ENCODE results near the gene GPR78. TPM values are rescaled to one million over a fixed set of nuclear protein-coding genes. Genes with fewer than 3 reads are reported as not detected.

GPR78 gene
- total RNA-seq, 1 experiment from 2014 or later: 3.4 TPM

DNA sequence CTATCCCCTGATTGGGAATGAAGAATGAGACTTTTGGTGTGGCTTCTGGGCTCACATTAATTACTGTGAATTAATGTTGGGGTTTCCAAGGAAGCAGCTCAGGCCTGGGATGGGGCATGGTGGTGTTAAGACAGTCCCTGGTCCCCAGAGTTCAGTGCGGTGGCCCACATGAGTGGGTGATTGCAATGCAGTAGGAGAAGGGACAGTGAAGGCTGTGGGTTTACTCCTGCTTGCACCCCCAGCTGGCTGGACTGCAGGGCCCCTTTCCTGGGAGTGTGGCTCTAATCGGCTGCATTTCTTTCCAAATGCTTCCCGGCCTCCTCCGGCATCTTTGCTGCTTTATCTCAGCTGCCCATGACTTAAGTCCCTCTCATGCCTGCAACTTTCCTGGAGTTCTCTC is 28.2 kb upstream of the GPR78 start:
- TF ChIP-seq, protein P1, sequence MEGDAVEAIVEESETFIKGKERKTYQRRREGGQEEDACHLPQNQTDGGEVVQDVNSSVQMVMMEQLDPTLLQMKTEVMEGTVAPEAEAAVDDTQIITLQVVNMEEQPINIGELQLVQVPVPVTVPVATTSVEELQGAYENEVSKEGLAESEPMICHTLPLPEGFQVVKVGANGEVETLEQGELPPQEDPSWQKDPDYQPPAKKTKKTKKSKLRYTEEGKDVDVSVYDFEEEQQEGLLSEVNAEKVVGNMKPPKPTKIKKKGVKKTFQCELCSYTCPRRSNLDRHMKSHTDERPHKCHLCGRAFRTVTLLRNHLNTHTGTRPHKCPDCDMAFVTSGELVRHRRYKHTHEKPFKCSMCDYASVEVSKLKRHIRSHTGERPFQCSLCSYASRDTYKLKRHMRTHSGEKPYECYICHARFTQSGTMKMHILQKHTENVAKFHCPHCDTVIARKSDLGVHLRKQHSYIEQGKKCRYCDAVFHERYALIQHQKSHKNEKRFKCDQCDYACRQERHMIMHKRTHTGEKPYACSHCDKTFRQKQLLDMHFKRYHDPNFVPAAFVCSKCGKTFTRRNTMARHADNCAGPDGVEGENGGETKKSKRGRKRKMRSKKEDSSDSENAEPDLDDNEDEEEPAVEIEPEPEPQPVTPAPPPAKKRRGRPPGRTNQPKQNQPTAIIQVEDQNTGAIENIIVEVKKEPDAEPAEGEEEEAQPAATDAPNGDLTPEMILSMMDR (conservative IDR thresholded peaks at IDR 0.05): no peak
- H2BK5ac ChIP-seq (ENCODE audit: insufficient read length, low read length): no peak overlapping the region
- Mint-ChIP-seq H3K9me3 (no peaks in the 10 kb centered on the region; a peak in 1 of 5 replicates), H3K4me1 (peaks cover 23 to 33% of the 10 kb centered on the region in 2 experiments), H3K27ac (peak overlapping the region in 2 of 3 experiments; percentile 6 to 66; a peak in 1 of 7 replicates), H3K27me3 (ENCODE audit: low read depth) (no peaks in the 10 kb centered on the region; the same call in none of the 2 replicates), H3K4me3 (no peak overlapping the region), H3K36me3 (ENCODE audit: insufficient read depth in 1 of 3, low read depth in 3 of 3) (no peaks in the 10 kb centered on the region)
- H3K4ac ChIP-seq (ENCODE audit: low read depth, low read length): no peak overlapping the region
- H3K9me3 ChIP-seq (ENCODE audit: control insufficient read depth, low read depth, low read length): no peaks in the 10 kb centered on the region
- H3K9ac ChIP-seq (ENCODE audit: extremely low read depth, insufficient read length, low read length): no peak overlapping the region
- H2BK12ac ChIP-seq (ENCODE audit: insufficient read length, low read depth, low read length): no peak overlapping the region
- no peak overlapping the region for H4K5ac ChIP-seq (ENCODE audit: insufficient read length, low read depth, low read length)
- H3K27ac ChIP-seq (ENCODE audit: insufficient read length, low read depth, low read length): no peak overlapping the region
- H3T11ph ChIP-seq (ENCODE audit: low read length): no peak overlapping the region
- H2AFZ ChIP-seq (ENCODE audit: low read length): no peak overlapping the region
- peaks cover 2% of the 10 kb centered on the region for H4K20me1 ChIP-seq (ENCODE audit: control insufficient read depth, insufficient read depth, insufficient read length)
- H3K79me1 ChIP-seq (ENCODE audit: insufficient read depth, low read depth, low read length, poor library complexity, severe bottlenecking): no peaks in the 10 kb centered on the region
- no peaks in the 10 kb centered on the region for H3K79me2 ChIP-seq (ENCODE audit: insufficient read depth, low read length)
- H2BK20ac ChIP-seq (ENCODE audit: low read depth, low read length, poor library complexity, severe bottlenecking): no peak overlapping the region
- no peak overlapping the region for H3K23ac ChIP-seq (ENCODE audit: insufficient read length, low read depth, low read length)
- no peaks in the 10 kb centered on the region for H3K27me3 ChIP-seq (ENCODE audit: insufficient read depth, low read length)
- no peak for DNase-seq
- no peak overlapping the region for H3K4me2 ChIP-seq (ENCODE audit: insufficient read depth, insufficient read length, low read length)
- H3K18ac ChIP-seq (ENCODE audit: insufficient read length, low read depth, low read length): no peak overlapping the region
- no peaks in the 10 kb centered on the region for H3K4me1 ChIP-seq (ENCODE audit: insufficient read depth, low read length)
- no peak overlapping the region for H3K14ac ChIP-seq (ENCODE audit: insufficient read depth, low read length)
- WGBS (ENCODE audit: extremely low coverage, insufficient read length, low lambda C conversion rate): no CpG with 5 or more reads among the region's 4 CpGs
- no peak overlapping the region for H4K8ac ChIP-seq (replicated peaks; ENCODE audit: insufficient read length, low read depth, low read length)
- no peak overlapping the region for H2BK15ac ChIP-seq (ENCODE audit: low read depth, low read length)
- no peak overlapping the region for H2BK120ac ChIP-seq (ENCODE audit: low read depth, low read length, poor library complexity, severe bottlenecking)
- no peak overlapping the region for H4K91ac ChIP-seq (ENCODE audit: insufficient read length, low read depth, low read length)
- no peak overlapping the region for H3K56ac ChIP-seq (ENCODE audit: insufficient read length, low read depth, low read length)
- no peaks in the 10 kb centered on the region for H3K23me2 ChIP-seq (ENCODE audit: insufficient read length, low read depth, low read length, poor library complexity, severe bottlenecking)
- no peak overlapping the region for H2AK5ac ChIP-seq (ENCODE audit: insufficient read length, low read length)
